K562 (cell line): ENCODE data around the gene CARMIL1.

Experiments
- ELF1 ChIP-seq: fragments of 200-800 bp; sonication (Bioruptor generic); IDR thresholded peaks from 2 replicates; pipeline ENCODE4 v1.6.1; 2016; ENCODE audit warnings: missing genetic modification characterization, missing compliant biosample characterization
- ESRRB ChIP-seq: fragments of 250-450 bp; sonication (Bioruptor Pico); IDR thresholded peaks from 2 replicates; pipeline ENCODE4 v1.5.0; 2020; ENCODE audit warnings: mild to moderate bottlenecking, moderate library complexity, borderline replicate concordance
- FOXA3 ChIP-seq, 2 experiments: fragments of 450-650 bp in 1 of 2; sonication (generic) in 1 of 2; formaldehyde crosslinking; IDR thresholded peaks in 1 of 2; conservative IDR thresholded peaks in 1 of 2; 2 replicates each; pipeline versions ENCODE4 v1.4.0 to v1.8.0; 2020 to 2022; ENCODE audit warnings: mild to moderate bottlenecking in 2 of 2, missing genetic modification reagents in 1 of 2
- PHF21A ChIP-seq: fragments of 450-650 bp; IDR thresholded peaks from 2 replicates; pipeline ENCODE4 v1.6.1; 2017; ENCODE audit warnings: low read depth, borderline replicate concordance
- POLR2A ChIP-seq: fragments of 450-650 bp; conservative IDR thresholded peaks from 2 replicates; pipeline ENCODE4 v1.6.1; 2016
- SMARCC2 ChIP-seq: fragments of 450-650 bp; IDR thresholded peaks from 2 replicates; pipeline ENCODE4 v1.6.1; 2017; ENCODE audit warnings: antibody characterized with exemption, moderate library complexity, mild to moderate bottlenecking, low read depth
- SMC3 ChIP-seq: conservative IDR thresholded peaks from 2 replicates; pipeline ENCODE4 v1.6.1; 2011; ENCODE audit warnings: low read depth, low read length, improper control_type of control experiment; ENCODE audit not compliant: insufficient read depth
- TF ChIP-seq, protein P1 (sequence below), 2 experiments: fragments of 450-650 bp in 1 of 2; sonication (generic) in 1 of 2; formaldehyde crosslinking in 1 of 2; IDR thresholded peaks; 2 replicates each; pipeline versions ENCODE4 v1.7.1 to v1.9.0; 2016 to 2022; ENCODE audit warnings: inconsistent platforms in 1 of 2, mild to moderate bottlenecking in 1 of 2, missing genetic modification reagents in 1 of 2
- TF ChIP-seq, protein P2 (sequence below), 3 experiments: IDR thresholded peaks in 2 of 3; conservative IDR thresholded peaks in 1 of 3; 2 replicates each; pipeline ENCODE4 v1.5.1; 2011 to 2012; ENCODE audit warnings: low read length in 3 of 3, mild to moderate bottlenecking in 3 of 3, control low read depth in 2 of 3, improper control_type of control experiment in 1 of 3, inconsistent platforms in 1 of 3, low read depth in 1 of 3, mixed read lengths in 1 of 3, moderate library complexity in 1 of 3; ENCODE audit not compliant: insufficient read depth in 2 of 3
- TF ChIP-seq, protein P3 (sequence below): fragments of 450-650 bp; conservative IDR thresholded peaks from 2 replicates; pipeline ENCODE4 v1.6.1; 2016; ENCODE audit warnings: missing genetic modification characterization, low read depth, mild to moderate bottlenecking, missing compliant biosample characterization, moderate library complexity
- TF ChIP-seq, protein P4 (sequence below): fragments of 450-650 bp; IDR thresholded peaks from 2 replicates; pipeline ENCODE4 v1.6.1; 2016

DNA sequence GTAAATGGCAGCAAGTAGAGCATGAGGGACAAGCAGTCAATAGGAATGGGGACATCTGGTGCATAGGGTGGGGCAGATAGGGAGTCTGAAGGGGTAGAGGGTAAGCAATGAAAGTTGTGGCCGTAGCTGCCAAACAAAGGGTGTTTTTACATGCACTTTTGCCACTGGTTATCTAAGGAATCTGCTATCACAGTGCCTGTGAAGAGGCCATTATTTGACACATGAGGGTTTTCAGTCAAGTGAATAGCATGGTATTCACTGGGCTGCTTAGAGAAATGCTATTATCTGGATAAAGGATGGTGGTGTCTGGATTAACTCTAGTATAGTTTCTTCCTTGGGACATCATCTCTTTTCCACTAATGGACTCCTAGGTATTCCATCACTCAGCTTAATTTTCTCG lies 118.2 kb downstream of the CARMIL1 start:
- TF ChIP-seq ESRRB (CRISPR knock-in tag): no peak
- TF ChIP-seq ELF1 (tag): no peak
- TF ChIP-seq, protein P1, sequence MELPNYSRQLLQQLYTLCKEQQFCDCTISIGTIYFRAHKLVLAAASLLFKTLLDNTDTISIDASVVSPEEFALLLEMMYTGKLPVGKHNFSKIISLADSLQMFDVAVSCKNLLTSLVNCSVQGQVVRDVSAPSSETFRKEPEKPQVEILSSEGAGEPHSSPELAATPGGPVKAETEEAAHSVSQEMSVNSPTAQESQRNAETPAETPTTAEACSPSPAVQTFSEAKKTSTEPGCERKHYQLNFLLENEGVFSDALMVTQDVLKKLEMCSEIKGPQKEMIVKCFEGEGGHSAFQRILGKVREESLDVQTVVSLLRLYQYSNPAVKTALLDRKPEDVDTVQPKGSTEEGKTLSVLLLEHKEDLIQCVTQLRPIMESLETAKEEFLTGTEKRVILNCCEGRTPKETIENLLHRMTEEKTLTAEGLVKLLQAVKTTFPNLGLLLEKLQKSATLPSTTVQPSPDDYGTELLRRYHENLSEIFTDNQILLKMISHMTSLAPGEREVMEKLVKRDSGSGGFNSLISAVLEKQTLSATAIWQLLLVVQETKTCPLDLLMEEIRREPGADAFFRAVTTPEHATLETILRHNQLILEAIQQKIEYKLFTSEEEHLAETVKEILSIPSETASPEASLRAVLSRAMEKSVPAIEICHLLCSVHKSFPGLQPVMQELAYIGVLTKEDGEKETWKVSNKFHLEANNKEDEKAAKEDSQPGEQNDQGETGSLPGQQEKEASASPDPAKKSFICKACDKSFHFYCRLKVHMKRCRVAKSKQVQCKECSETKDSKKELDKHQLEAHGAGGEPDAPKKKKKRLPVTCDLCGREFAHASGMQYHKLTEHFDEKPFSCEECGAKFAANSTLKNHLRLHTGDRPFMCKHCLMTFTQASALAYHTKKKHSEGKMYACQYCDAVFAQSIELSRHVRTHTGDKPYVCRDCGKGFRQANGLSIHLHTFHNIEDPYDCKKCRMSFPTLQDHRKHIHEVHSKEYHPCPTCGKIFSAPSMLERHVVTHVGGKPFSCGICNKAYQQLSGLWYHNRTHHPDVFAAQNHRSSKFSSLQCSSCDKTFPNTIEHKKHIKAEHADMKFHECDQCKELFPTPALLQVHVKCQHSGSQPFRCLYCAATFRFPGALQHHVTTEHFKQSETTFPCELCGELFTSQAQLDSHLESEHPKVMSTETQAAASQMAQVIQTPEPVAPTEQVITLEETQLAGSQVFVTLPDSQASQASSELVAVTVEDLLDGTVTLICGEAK (IDR thresholded peaks at IDR 0.05): no peak
- TF ChIP-seq, protein P1 (CRISPR knock-in tag; IDR thresholded peaks at IDR 0.05): no peak
- TF ChIP-seq, protein P2, sequence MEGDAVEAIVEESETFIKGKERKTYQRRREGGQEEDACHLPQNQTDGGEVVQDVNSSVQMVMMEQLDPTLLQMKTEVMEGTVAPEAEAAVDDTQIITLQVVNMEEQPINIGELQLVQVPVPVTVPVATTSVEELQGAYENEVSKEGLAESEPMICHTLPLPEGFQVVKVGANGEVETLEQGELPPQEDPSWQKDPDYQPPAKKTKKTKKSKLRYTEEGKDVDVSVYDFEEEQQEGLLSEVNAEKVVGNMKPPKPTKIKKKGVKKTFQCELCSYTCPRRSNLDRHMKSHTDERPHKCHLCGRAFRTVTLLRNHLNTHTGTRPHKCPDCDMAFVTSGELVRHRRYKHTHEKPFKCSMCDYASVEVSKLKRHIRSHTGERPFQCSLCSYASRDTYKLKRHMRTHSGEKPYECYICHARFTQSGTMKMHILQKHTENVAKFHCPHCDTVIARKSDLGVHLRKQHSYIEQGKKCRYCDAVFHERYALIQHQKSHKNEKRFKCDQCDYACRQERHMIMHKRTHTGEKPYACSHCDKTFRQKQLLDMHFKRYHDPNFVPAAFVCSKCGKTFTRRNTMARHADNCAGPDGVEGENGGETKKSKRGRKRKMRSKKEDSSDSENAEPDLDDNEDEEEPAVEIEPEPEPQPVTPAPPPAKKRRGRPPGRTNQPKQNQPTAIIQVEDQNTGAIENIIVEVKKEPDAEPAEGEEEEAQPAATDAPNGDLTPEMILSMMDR (IDR thresholded peaks at IDR 0.05 in 2 of 3, conservative IDR thresholded peaks at IDR 0.05 in 1 of 3; ENCODE audit: insufficient read depth in 2 of 3, low read depth in 1 of 3, low read length in 3 of 3): no peak
- no peak for TF ChIP-seq FOXA3 (CRISPR knock-in tag; conservative IDR thresholded peaks at IDR 0.05 in 1 of 2, IDR thresholded peaks at IDR 0.05 in 1 of 2)
- no peak for TF ChIP-seq SMC3
- TF ChIP-seq, protein P3, sequence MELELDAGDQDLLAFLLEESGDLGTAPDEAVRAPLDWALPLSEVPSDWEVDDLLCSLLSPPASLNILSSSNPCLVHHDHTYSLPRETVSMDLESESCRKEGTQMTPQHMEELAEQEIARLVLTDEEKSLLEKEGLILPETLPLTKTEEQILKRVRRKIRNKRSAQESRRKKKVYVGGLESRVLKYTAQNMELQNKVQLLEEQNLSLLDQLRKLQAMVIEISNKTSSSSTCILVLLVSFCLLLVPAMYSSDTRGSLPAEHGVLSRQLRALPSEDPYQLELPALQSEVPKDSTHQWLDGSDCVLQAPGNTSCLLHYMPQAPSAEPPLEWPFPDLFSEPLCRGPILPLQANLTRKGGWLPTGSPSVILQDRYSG (tag): no peak
- TF ChIP-seq, protein P4, sequence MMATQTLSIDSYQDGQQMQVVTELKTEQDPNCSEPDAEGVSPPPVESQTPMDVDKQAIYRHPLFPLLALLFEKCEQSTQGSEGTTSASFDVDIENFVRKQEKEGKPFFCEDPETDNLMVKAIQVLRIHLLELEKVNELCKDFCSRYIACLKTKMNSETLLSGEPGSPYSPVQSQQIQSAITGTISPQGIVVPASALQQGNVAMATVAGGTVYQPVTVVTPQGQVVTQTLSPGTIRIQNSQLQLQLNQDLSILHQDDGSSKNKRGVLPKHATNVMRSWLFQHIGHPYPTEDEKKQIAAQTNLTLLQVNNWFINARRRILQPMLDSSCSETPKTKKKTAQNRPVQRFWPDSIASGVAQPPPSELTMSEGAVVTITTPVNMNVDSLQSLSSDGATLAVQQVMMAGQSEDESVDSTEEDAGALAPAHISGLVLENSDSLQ: no peak
- TF ChIP-seq SMARCC2: no peak
- TF ChIP-seq POLR2A: no peak
- no peak for TF ChIP-seq PHF21A
